ENCODE data around the gene PARP12. TPM values are rescaled to one million over a fixed set of nuclear protein-coding genes. Genes with fewer than 3 reads are reported as not detected.
A peak's percentile ranks its signal among the peaks of the same experiment; 100 is the strongest.

PARP12 gene
- total and polyA plus RNA-seq, 9 of the 15 experiments (the other 6 are each of a cell fraction or from before 2014, with no cell fraction given): 4.6 to 40.4 (median 23.5) TPM

- TF ChIP-seq KDM1A (IDR thresholded peaks at IDR 0.05): no peak
- no peak for TF ChIP-seq GATA2 (CRISPR knock-in tag; IDR thresholded peaks at IDR 0.05)
- TF ChIP-seq HDGF (IDR thresholded peaks at IDR 0.05): peak; percentile 70
- TF ChIP-seq U2AF1 (optimal IDR thresholded peaks at IDR 0.05; ENCODE audit: low read depth, low read length): no peak
- peak; percentile 56 for TF ChIP-seq EHMT2 (IDR thresholded peaks at IDR 0.05)
- TF ChIP-seq, protein P1, sequence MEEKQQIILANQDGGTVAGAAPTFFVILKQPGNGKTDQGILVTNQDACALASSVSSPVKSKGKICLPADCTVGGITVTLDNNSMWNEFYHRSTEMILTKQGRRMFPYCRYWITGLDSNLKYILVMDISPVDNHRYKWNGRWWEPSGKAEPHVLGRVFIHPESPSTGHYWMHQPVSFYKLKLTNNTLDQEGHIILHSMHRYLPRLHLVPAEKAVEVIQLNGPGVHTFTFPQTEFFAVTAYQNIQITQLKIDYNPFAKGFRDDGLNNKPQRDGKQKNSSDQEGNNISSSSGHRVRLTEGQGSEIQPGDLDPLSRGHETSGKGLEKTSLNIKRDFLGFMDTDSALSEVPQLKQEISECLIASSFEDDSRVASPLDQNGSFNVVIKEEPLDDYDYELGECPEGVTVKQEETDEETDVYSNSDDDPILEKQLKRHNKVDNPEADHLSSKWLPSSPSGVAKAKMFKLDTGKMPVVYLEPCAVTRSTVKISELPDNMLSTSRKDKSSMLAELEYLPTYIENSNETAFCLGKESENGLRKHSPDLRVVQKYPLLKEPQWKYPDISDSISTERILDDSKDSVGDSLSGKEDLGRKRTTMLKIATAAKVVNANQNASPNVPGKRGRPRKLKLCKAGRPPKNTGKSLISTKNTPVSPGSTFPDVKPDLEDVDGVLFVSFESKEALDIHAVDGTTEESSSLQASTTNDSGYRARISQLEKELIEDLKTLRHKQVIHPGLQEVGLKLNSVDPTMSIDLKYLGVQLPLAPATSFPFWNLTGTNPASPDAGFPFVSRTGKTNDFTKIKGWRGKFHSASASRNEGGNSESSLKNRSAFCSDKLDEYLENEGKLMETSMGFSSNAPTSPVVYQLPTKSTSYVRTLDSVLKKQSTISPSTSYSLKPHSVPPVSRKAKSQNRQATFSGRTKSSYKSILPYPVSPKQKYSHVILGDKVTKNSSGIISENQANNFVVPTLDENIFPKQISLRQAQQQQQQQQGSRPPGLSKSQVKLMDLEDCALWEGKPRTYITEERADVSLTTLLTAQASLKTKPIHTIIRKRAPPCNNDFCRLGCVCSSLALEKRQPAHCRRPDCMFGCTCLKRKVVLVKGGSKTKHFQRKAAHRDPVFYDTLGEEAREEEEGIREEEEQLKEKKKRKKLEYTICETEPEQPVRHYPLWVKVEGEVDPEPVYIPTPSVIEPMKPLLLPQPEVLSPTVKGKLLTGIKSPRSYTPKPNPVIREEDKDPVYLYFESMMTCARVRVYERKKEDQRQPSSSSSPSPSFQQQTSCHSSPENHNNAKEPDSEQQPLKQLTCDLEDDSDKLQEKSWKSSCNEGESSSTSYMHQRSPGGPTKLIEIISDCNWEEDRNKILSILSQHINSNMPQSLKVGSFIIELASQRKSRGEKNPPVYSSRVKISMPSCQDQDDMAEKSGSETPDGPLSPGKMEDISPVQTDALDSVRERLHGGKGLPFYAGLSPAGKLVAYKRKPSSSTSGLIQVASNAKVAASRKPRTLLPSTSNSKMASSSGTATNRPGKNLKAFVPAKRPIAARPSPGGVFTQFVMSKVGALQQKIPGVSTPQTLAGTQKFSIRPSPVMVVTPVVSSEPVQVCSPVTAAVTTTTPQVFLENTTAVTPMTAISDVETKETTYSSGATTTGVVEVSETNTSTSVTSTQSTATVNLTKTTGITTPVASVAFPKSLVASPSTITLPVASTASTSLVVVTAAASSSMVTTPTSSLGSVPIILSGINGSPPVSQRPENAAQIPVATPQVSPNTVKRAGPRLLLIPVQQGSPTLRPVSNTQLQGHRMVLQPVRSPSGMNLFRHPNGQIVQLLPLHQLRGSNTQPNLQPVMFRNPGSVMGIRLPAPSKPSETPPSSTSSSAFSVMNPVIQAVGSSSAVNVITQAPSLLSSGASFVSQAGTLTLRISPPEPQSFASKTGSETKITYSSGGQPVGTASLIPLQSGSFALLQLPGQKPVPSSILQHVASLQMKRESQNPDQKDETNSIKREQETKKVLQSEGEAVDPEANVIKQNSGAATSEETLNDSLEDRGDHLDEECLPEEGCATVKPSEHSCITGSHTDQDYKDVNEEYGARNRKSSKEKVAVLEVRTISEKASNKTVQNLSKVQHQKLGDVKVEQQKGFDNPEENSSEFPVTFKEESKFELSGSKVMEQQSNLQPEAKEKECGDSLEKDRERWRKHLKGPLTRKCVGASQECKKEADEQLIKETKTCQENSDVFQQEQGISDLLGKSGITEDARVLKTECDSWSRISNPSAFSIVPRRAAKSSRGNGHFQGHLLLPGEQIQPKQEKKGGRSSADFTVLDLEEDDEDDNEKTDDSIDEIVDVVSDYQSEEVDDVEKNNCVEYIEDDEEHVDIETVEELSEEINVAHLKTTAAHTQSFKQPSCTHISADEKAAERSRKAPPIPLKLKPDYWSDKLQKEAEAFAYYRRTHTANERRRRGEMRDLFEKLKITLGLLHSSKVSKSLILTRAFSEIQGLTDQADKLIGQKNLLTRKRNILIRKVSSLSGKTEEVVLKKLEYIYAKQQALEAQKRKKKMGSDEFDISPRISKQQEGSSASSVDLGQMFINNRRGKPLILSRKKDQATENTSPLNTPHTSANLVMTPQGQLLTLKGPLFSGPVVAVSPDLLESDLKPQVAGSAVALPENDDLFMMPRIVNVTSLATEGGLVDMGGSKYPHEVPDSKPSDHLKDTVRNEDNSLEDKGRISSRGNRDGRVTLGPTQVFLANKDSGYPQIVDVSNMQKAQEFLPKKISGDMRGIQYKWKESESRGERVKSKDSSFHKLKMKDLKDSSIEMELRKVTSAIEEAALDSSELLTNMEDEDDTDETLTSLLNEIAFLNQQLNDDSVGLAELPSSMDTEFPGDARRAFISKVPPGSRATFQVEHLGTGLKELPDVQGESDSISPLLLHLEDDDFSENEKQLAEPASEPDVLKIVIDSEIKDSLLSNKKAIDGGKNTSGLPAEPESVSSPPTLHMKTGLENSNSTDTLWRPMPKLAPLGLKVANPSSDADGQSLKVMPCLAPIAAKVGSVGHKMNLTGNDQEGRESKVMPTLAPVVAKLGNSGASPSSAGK (IDR thresholded peaks at IDR 0.05): peak; percentile 69; the same call in 1 of the 2 replicates
- no peak for TF ChIP-seq ZNF239 (CRISPR knock-in tag; IDR thresholded peaks at IDR 0.05)
- no peak for TF ChIP-seq NR2C2 (CRISPR knock-in tag; IDR thresholded peaks at IDR 0.05)
- TF ChIP-seq NR2C2 (tag; IDR thresholded peaks at IDR 0.05): 0 out of 2 replicates have a peak, but pooled peaks have one; percentile 21
- peak; percentile 24 to 33; a peak in 3 of 4 replicates for TF ChIP-seq FOXK2 (conservative IDR thresholded peaks at IDR 0.05 in 1 of 2, IDR thresholded peaks at IDR 0.05 in 1 of 2; ENCODE audit: low read depth in 2 of 2)
- no peak for TF ChIP-seq SMARCC2 (IDR thresholded peaks at IDR 0.05; ENCODE audit: low read depth)
- TF ChIP-seq NBN (IDR thresholded peaks at IDR 0.05; ENCODE audit: low read depth): 0 out of 2 replicates have a peak, but pooled peaks have one; percentile 54
- TF ChIP-seq, protein P2, sequence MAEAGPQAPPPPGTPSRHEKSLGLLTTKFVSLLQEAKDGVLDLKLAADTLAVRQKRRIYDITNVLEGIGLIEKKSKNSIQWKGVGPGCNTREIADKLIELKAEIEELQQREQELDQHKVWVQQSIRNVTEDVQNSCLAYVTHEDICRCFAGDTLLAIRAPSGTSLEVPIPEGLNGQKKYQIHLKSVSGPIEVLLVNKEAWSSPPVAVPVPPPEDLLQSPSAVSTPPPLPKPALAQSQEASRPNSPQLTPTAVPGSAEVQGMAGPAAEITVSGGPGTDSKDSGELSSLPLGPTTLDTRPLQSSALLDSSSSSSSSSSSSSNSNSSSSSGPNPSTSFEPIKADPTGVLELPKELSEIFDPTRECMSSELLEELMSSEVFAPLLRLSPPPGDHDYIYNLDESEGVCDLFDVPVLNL (CRISPR knock-in tag; IDR thresholded peaks at IDR 0.05; ENCODE audit: low read depth): no peak
- TF ChIP-seq ZNF785 (CRISPR knock-in tag; IDR thresholded peaks at IDR 0.05): no peak
- TF ChIP-seq PHF20 (IDR thresholded peaks at IDR 0.05; ENCODE audit: partially characterized antibody): no peak
- peak in 1 of 2 experiments; percentile 23; a peak in 1 of 4 replicates for TF ChIP-seq ARNT (IDR thresholded peaks at IDR 0.05)
Measured at GRCh38 chr7:140060788-140061606, 1.8 kb downstream of the PARP12 start (continued).

All from K562 (cell line).